ENCODE data around the gene SAT2. TPM values are rescaled to one million over a fixed set of nuclear protein-coding genes. Genes with fewer than 3 reads are reported as not detected.

The SAT2 gene
- total RNA-seq, 1 experiment from 2014 or later: 33.0 TPM

GRCh38 chr17:7652388-7653356, 25.1 kb upstream of the SAT2 start:
- no peak overlapping the region for H3K27ac Mint-ChIP-seq (ENCODE audit: unreplicated experiment)
- TF ChIP-seq CTCF (IDR thresholded peaks at IDR 0.05; ENCODE audit: insufficient read depth in 1 of 2, low read depth in 1 of 2, low read length in 1 of 2, severe bottlenecking in 1 of 2, unreplicated experiment in 1 of 2): no peak
- Histone ChIP-seq H3K4me1 (no peaks in the 10 kb centered on the region), H3K9me3 (no peaks in the 10 kb centered on the region), H3K27me3 (replicated peaks; ENCODE audit: control insufficient read depth, insufficient read depth, low read length) (no peaks in the 10 kb centered on the region), H3K4me3 (ENCODE audit: low read depth, low read length) (no peak overlapping the region), H3K36me3 (ENCODE audit: control insufficient read depth, insufficient read depth, low read length) (no peaks in the 10 kb centered on the region)
- H3K27me3 Mint-ChIP-seq (ENCODE audit: insufficient read depth, unreplicated experiment): peaks cover 9% of the 10 kb centered on the region
- no peaks in the 10 kb centered on the region for H3K36me3 Mint-ChIP-seq (ENCODE audit: insufficient read depth, unreplicated experiment)
- CTCF ChIA-PET: no interaction called here
- H3K4me3 Mint-ChIP-seq (ENCODE audit: unreplicated experiment): peak overlapping the region; percentile 17
- no peaks in the 10 kb centered on the region for H3K9me3 Mint-ChIP-seq (ENCODE audit: unreplicated experiment)
- peaks cover 10% of the 10 kb centered on the region for H3K4me1 Mint-ChIP-seq (ENCODE audit: low read depth, unreplicated experiment)
- intact Hi-C loops (cut with micrococcal nuclease; ENCODE audit: unreplicated experiment): no loop called here
- POLR2A ChIA-PET: no interaction called here
- BruUV-seq (replicated peaks): no TSS peak
- DNase-seq: no peak

GRCh38 chr17:7651665-7652387, 24.2 kb upstream of the SAT2 start:
- POLR2A ChIA-PET: interaction anchor here (0.6 to 2.7 kb wide), 6 partner anchors 20 to 406 kb away, joined by 3 to 24 read pairs (median 4); partner anchors contain the start of genes EFNB3, TP53 and WRAP53
- TF ChIP-seq CTCF (IDR thresholded peaks at IDR 0.05; ENCODE audit: insufficient read depth in 1 of 2, low read depth in 1 of 2, low read length in 1 of 2, severe bottlenecking in 1 of 2, unreplicated experiment in 1 of 2): no peak
- CTCF ChIA-PET: interaction anchor here (0.6 to 1.3 kb wide), 2 partner anchors 8 to 37 kb away, joined by 6 to 8 read pairs; partner anchors contain the start of gene FXR2
- peaks cover 9% of the 10 kb centered on the region for H3K27me3 Mint-ChIP-seq (ENCODE audit: insufficient read depth, unreplicated experiment)
- Histone ChIP-seq H3K9me3 (no peaks in the 10 kb centered on the region), H3K27me3 (replicated peaks; ENCODE audit: control insufficient read depth, insufficient read depth, low read length) (no peaks in the 10 kb centered on the region), H3K36me3 (ENCODE audit: control insufficient read depth, insufficient read depth, low read length) (no peaks in the 10 kb centered on the region), H3K4me3 (ENCODE audit: low read depth, low read length) (peak overlapping the region; percentile 35), H3K4me1 (no peaks in the 10 kb centered on the region)
- peaks cover 10% of the 10 kb centered on the region for H3K4me1 Mint-ChIP-seq (ENCODE audit: low read depth, unreplicated experiment)
- H3K4me3 Mint-ChIP-seq (ENCODE audit: unreplicated experiment): peak overlapping the region; percentile 80
- no peak overlapping the region for H3K27ac Mint-ChIP-seq (ENCODE audit: unreplicated experiment)
- H3K36me3 Mint-ChIP-seq (ENCODE audit: insufficient read depth, unreplicated experiment): no peaks in the 10 kb centered on the region
- intact Hi-C loops (cut with micrococcal nuclease; ENCODE audit: unreplicated experiment): no loop called here
- no TSS peak for BruUV-seq (replicated peaks)
- no peaks in the 10 kb centered on the region for H3K9me3 Mint-ChIP-seq (ENCODE audit: unreplicated experiment)
- DNase-seq: no peak

GRCh38 chr17:7651097-7651664, 23.6 kb upstream of the SAT2 start:
- intact Hi-C loops (cut with micrococcal nuclease; ENCODE audit: unreplicated experiment): no loop called here
- H3K9me3 Mint-ChIP-seq (ENCODE audit: unreplicated experiment): no peaks in the 10 kb centered on the region
- Histone ChIP-seq H3K27me3 (replicated peaks; ENCODE audit: control insufficient read depth, insufficient read depth, low read length) (no peaks in the 10 kb centered on the region), H3K4me3 (ENCODE audit: low read depth, low read length) (peak overlapping the region; percentile 35), H3K9me3 (no peaks in the 10 kb centered on the region), H3K4me1 (no peaks in the 10 kb centered on the region), H3K36me3 (ENCODE audit: control insufficient read depth, insufficient read depth, low read length) (no peaks in the 10 kb centered on the region)
- no peak for DNase-seq
- no TSS peak for BruUV-seq (replicated peaks)
- H3K27me3 Mint-ChIP-seq (ENCODE audit: insufficient read depth, unreplicated experiment): peaks cover 9% of the 10 kb centered on the region
- peaks cover 10% of the 10 kb centered on the region for H3K4me1 Mint-ChIP-seq (ENCODE audit: low read depth, unreplicated experiment)
- H3K36me3 Mint-ChIP-seq (ENCODE audit: insufficient read depth, unreplicated experiment): no peaks in the 10 kb centered on the region
- no peak overlapping the region for H3K27ac Mint-ChIP-seq (ENCODE audit: unreplicated experiment)
- ChIA-PET CTCF (interaction anchor here (0.6 to 1.3 kb wide), 6 partner anchors 9 to 370 kb away, joined by 3 to 10 read pairs (median 7); partner anchors contain the start of genes FXR2, NAA38 and TP53), POLR2A (interaction anchor here (0.6 to 2.7 kb wide), 8 partner anchors 8 to 407 kb away, joined by 3 to 24 read pairs (median 4); partner anchors contain the start of genes EFNB3, MPDU1, TP53 and WRAP53)
- peak overlapping the region; percentile 80 for H3K4me3 Mint-ChIP-seq (ENCODE audit: unreplicated experiment)
- no peak for TF ChIP-seq CTCF (IDR thresholded peaks at IDR 0.05; ENCODE audit: insufficient read depth in 1 of 2, low read depth in 1 of 2, low read length in 1 of 2, severe bottlenecking in 1 of 2, unreplicated experiment in 1 of 2)

Data from Caco-2 (cell line).